Panc1 (cell line): ENCODE measurements around the gene GOLGA8B. TPM values are rescaled to one million over a fixed set of nuclear protein-coding genes. Genes with fewer than 3 reads are reported as not detected.
"Not testable (repeated sequence)": the region's sequence is repeated elsewhere in the genome, so short reads cannot be mapped to it uniquely, and the experiment has no call there.

Experiments
- ATAC-seq: fragments of 200-7000 bp; cut with Tn5 transposase; 2 replicates; pipeline ENCODE4 v1.9.1; 2020; ENCODE audit warnings: mild to moderate bottlenecking, moderate library complexity
- Bru-seq: library from RNA; stranded (reverse); fragments of 400-500 nt; gene quantifications from one replicate; lab custom pipeline; 2021; lab: Mats Ljungman, UMichigan
- BruChase-seq, 2 experiments: library from RNA; stranded (reverse); fragments of 400-500 nt; gene quantifications; one replicate each; lab custom pipeline; 2021; lab: Mats Ljungman, UMichigan
- BruUV-seq: library from RNA; stranded (reverse); fragments of 400-500 nt; replicated peaks from 2 replicates; lab custom pipeline; 2021; lab: Mats Ljungman, UMichigan
- CTCF ChIA-PET: fragments of 300-600 bp; sonication (Branson Sonifier 250); formaldehyde crosslinking; loops from one replicate; lab custom pipeline; 2022; ENCODE audit warnings: antibody characterized with exemption; lab: Charles Lee
- POLR2A ChIA-PET: fragments of 300-600 bp; sonication (Branson Sonifier 250); formaldehyde crosslinking; loops from one replicate; lab custom pipeline; 2022; ENCODE audit warnings: antibody characterized with exemption; lab: Charles Lee
- DNase-seq: peaks from one replicate; pipeline ENCODE4 v3.0.0-alpha.2; 2010; ENCODE audit warnings: low read depth, low spot score
- H3K27ac ChIP-seq: 2 replicates; pipeline ENCODE4 v1.5.1; 2011; ENCODE audit warnings: mild to moderate bottlenecking, low read length, inconsistent platforms
- H3K27me3 ChIP-seq: fragments of 200-500 bp; sonication (Bioruptor generic); 2 replicates; pipeline ENCODE4 v1.6.0; 2014; ENCODE audit warnings: low read length, inconsistent platforms; ENCODE audit not compliant: control insufficient read depth, insufficient read depth
- H3K36me3 ChIP-seq: fragments of 200-500 bp; sonication (Bioruptor generic); 2 replicates; pipeline ENCODE4 v1.5.1; 2014; ENCODE audit warnings: inconsistent platforms, mild to moderate bottlenecking, low read length, moderate library complexity; ENCODE audit not compliant: control insufficient read depth, insufficient read depth
- H3K4me1 ChIP-seq: 2 replicates; pipeline ENCODE4 v1.5.1; 2011; ENCODE audit warnings: inconsistent platforms, mild to moderate bottlenecking, low read length, moderate library complexity; ENCODE audit not compliant: control insufficient read depth, insufficient read depth
- H3K4me3 ChIP-seq, 2 experiments: 2 replicates each; pipeline ENCODE4 v1.5.1; 2011 to 2012; ENCODE audit warnings: low read depth in 2 of 2, low read length in 2 of 2, mild to moderate bottlenecking in 2 of 2, inconsistent platforms in 1 of 2, moderate library complexity in 1 of 2
- H3K9me3 ChIP-seq: fragments of 200-500 bp; sonication (Bioruptor generic); 2 replicates; pipeline ENCODE4 v1.5.1; 2014; ENCODE audit warnings: low read depth, mild to moderate bottlenecking, inconsistent platforms, low read length, moderate library complexity; ENCODE audit not compliant: control insufficient read depth, insufficient read depth
- POLR2AphosphoS5 ChIP-seq: IDR thresholded peaks from 2 replicates; pipeline ENCODE4 v1.6.1; 2012; ENCODE audit warnings: mild to moderate bottlenecking, low read depth, low read length, moderate library complexity
- SIN3A ChIP-seq: IDR thresholded peaks from 2 replicates; pipeline ENCODE4 v1.6.1; 2012; ENCODE audit warnings: low read depth, mild to moderate bottlenecking, low read length, moderate library complexity, borderline replicate concordance; ENCODE audit not compliant: insufficient read depth
- TCF7L2 ChIP-seq: IDR thresholded peaks from 2 replicates; pipeline ENCODE4 v1.6.1; 2011; ENCODE audit warnings: mild to moderate bottlenecking, low read depth, low read length, inconsistent platforms
- in situ Hi-C: cut with HindIII; loops from 2 replicates; pipeline ENCODE4 v1.10.0; 2016; ENCODE audit warnings: low sequenced_read_pairs, low pct_unique_long_range_greater_than_20kb
- intact Hi-C: fragments of 100-400 bp; cut with micrococcal nuclease; formaldehyde crosslinking; loops from one replicate; pipeline ENCODE4 v1.10.0; 2022; ENCODE audit not compliant: unreplicated experiment
- long read RNA-seq: library from polyadenylated mRNA; unstranded; transcript quantifications from one replicate; pipeline ENCODE4 v2.0.0, GENCODE V29; 2021; ENCODE audit not compliant: unreplicated experiment
- polyA plus RNA-seq: library from polyadenylated mRNA; unstranded; fragments of >200 nt; gene quantifications from one replicate; pipeline ENCODE4 v1.2.1, GENCODE V29; 2012; ENCODE audit warnings: missing spikeins; ENCODE audit not compliant: insufficient read length
- total RNA-seq: library from RNA; stranded (reverse); gene quantifications from one replicate; pipeline ENCODE4 v1.2.1, GENCODE V29; 2021; ENCODE audit not compliant: unreplicated experiment
- TF ChIP-seq, protein P1 (sequence below): fragments of 450-650 bp; IDR thresholded peaks from 2 replicates; pipeline ENCODE4 v1.5.1; 2017; ENCODE audit warnings: mild to moderate bottlenecking
- TF ChIP-seq, protein P2 (sequence below), 2 experiments: IDR thresholded peaks; 2 replicates each; pipeline ENCODE4 v1.6.1; 2011 to 2012; ENCODE audit warnings: low read depth in 2 of 2, control low read depth in 1 of 2, low read length in 1 of 2, mild to moderate bottlenecking in 1 of 2, moderate library complexity in 1 of 2; ENCODE audit not compliant: insufficient read depth in 1 of 2

The GOLGA8B gene, protein sequence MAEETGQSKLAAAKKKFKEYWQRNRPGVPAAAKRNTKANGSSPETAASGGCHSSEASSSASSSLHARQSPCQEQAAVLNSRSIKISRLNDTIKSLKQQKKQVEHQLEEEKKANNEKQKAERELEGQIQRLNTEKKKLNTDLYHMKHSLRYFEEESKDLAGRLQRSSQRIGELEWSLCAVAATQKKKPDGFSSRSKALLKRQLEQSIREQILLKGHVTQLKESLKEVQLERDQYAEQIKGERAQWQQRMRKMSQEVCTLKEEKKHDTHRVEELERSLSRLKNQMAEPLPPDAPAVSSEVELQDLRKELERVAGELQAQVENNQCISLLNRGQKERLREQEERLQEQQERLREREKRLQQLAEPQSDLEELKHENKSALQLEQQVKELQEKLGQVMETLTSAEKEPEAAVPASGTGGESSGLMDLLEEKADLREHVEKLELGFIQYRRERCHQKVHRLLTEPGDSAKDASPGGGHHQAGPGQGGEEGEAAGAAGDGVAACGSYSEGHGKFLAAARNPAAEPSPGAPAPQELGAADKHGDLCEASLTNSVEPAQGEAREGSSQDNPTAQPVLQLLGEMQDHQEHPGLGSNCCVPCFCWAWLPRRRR
- total RNA-seq (161 TPM), Bru-seq, nascent RNA (percentile 86 among the genes with signal in this experiment), BruChase-seq, experiment 1, labeled RNA remaining after a 2-hour chase (percentile 92 among the genes with signal in this experiment), BruChase-seq, experiment 2, labeled RNA remaining after a 6-hour chase (percentile 97 among the genes with signal in this experiment)
- polyA plus RNA-seq: 65.8 TPM
- long read RNA-seq, partial matches to known transcripts: 143 of 198 reads
- long read RNA-seq, other reads (novel, unspliced or antisense): 55 of 198 reads

DNA sequence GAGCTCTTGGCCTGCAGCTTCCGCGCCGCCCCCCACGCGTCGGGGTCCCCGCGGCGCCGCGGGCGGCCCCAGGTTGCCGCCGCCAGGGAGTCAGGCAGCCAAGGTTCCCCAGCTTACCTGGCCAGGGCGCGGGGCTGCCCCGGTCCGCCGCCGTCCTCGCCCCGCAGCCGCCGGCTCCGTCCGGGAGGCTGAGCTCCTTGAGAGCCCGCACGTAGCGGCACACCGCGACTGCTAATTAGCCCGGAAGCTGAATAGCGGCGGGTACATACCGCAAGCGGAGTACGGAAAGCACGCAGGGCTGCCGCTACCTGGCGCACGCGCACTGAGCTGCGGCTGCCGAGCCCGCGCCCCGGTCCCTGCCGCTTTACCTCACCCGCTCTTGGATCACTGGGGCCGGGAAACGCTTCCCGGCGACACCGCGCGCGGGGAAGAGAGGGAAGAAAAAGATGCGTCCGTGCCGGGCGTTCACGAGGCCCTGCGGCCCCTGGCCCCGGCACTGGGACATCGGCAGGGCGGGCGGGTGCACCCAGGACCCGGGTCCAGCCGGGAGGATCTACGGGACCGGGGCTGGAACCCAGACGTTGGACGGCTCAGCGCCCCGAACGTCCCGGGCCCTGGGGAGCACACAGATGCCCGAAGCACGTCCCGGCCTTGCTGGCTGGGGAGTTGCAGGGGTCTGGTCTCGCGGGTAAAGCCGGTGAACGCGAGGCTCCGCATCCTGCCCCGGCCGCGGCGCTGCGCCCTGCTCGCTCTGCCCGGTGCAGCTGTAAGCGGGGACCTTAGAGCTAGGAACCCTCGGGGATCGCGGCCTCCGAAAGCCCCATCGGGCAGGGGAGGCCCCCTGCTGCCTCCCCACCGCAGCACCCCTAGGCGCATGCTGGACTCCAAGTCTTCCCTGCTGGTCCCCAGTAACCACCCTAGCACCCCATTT is at the start of gene GOLGA8B:
Gene GOLGA8B, minus strand, starts transcription at position 253 of the 931 bp plus-strand sequence. CDS start 47,739 bp downstream, outside the sequence.
- Histone ChIP-seq H3K4me1 (peaks cover 24% of the 10 kb centered on the region), H3K27me3 (no peaks in the 10 kb centered on the region), H3K27ac (peak within 1 kb of the TSS; percentile 86), H3K4me3 (peak within 1 kb of the TSS; percentile 73 to 89), H3K9me3 (no peaks in the 10 kb centered on the region), H3K36me3 (no peaks in the 10 kb centered on the region)
- DNase-seq (peak; percentile 25), ATAC-seq (peak; percentile 85)
- intact Hi-C loops: no loop called here
- ChIA-PET CTCF (no interaction called here), POLR2A (interaction anchor here (0.6 to 0.7 kb wide), 2 partner anchors 263 to 461 kb away, joined by 5 to 6 read pairs; no protein-coding TSS in a partner anchor)
- no TSS peak for BruUV-seq
- in situ Hi-C loops: no loop called here
- TF ChIP-seq POLR2AphosphoS5 (peak; percentile 45; the same call in 1 of the 2 replicates), SIN3A (no peak)

DNA sequence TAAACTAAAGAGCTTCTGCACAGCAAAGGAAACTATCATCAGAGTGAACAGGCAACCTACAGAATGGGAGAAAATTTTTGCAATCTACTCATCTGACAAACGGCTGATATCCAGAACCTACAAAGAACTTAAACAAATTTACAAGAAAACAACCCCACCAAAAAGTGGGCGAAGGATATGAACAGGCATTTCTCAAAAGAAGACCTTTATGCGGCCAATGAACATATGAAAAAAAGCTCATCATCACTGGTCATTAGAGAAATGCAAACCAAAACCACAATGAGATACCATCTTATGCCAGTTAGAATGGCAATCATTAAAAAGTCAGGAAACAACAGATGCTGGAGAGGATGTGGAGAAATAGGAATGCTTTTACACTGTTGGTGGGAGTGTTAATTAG is 49.7 kb upstream of the GOLGA8B start:
- DNase-seq, BruUV-seq, H3K27me3 ChIP-seq, CTCF ChIA-PET, H3K4me1 ChIP-seq, ATAC-seq, H3K9me3 ChIP-seq, in situ Hi-C loops, POLR2A ChIA-PET, H3K4me3 ChIP-seq, H3K36me3 ChIP-seq, H3K27ac ChIP-seq: not testable (repeated sequence)
- intact Hi-C loops: loop anchor here (10.0 kb wide), 1 partner anchor 62 kb away; no protein-coding TSS in a partner anchor

DNA sequence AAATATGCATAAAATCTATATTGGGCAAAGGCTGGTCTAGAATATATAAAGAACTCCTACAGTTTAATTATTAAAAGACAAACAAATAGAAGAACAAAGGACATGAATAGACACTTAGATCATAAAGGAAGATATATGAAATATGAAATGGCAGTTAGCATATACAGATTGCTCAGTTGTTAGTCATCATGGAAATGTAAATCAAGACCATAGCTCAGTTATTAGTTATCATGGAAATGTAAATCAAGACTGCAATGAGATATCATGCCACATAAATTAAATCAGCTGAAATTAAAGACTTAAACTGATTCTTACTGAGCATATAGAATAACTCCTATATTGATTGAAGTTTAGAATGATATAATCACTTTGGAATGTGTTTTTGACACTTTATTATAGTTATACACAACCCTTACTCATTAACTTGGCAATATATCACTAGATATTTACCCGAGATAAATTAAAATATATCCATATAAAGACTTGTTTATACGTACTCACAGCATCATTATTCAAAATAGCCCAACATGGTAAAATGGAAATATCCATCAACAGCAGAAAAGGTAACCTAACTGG is 45.2 kb upstream of the GOLGA8B start:
- BruUV-seq: no TSS peak
- H3K4me1 ChIP-seq: no peaks in the 10 kb centered on the region
- ChIA-PET CTCF (no interaction called here), POLR2A (no interaction called here)
- no peak overlapping the region; the same call in 1 of the 2 replicates for H3K27ac ChIP-seq
- TF ChIP-seq, protein P1, sequence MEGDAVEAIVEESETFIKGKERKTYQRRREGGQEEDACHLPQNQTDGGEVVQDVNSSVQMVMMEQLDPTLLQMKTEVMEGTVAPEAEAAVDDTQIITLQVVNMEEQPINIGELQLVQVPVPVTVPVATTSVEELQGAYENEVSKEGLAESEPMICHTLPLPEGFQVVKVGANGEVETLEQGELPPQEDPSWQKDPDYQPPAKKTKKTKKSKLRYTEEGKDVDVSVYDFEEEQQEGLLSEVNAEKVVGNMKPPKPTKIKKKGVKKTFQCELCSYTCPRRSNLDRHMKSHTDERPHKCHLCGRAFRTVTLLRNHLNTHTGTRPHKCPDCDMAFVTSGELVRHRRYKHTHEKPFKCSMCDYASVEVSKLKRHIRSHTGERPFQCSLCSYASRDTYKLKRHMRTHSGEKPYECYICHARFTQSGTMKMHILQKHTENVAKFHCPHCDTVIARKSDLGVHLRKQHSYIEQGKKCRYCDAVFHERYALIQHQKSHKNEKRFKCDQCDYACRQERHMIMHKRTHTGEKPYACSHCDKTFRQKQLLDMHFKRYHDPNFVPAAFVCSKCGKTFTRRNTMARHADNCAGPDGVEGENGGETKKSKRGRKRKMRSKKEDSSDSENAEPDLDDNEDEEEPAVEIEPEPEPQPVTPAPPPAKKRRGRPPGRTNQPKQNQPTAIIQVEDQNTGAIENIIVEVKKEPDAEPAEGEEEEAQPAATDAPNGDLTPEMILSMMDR: no peak
- TF ChIP-seq TCF7L2 (no peak), POLR2AphosphoS5 (no peak; the same call in 1 of the 2 replicates), SIN3A (no peak)
- TF ChIP-seq, protein P2, sequence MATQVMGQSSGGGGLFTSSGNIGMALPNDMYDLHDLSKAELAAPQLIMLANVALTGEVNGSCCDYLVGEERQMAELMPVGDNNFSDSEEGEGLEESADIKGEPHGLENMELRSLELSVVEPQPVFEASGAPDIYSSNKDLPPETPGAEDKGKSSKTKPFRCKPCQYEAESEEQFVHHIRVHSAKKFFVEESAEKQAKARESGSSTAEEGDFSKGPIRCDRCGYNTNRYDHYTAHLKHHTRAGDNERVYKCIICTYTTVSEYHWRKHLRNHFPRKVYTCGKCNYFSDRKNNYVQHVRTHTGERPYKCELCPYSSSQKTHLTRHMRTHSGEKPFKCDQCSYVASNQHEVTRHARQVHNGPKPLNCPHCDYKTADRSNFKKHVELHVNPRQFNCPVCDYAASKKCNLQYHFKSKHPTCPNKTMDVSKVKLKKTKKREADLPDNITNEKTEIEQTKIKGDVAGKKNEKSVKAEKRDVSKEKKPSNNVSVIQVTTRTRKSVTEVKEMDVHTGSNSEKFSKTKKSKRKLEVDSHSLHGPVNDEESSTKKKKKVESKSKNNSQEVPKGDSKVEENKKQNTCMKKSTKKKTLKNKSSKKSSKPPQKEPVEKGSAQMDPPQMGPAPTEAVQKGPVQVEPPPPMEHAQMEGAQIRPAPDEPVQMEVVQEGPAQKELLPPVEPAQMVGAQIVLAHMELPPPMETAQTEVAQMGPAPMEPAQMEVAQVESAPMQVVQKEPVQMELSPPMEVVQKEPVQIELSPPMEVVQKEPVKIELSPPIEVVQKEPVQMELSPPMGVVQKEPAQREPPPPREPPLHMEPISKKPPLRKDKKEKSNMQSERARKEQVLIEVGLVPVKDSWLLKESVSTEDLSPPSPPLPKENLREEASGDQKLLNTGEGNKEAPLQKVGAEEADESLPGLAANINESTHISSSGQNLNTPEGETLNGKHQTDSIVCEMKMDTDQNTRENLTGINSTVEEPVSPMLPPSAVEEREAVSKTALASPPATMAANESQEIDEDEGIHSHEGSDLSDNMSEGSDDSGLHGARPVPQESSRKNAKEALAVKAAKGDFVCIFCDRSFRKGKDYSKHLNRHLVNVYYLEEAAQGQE (IDR thresholded peaks at IDR 0.05; ENCODE audit: insufficient read depth in 1 of 2, low read depth in 2 of 2, low read length in 1 of 2): no peak
- no peak overlapping the region for H3K4me3 ChIP-seq
- DNase-seq: no peak
- H3K27me3 ChIP-seq: no peaks in the 10 kb centered on the region
- intact Hi-C loops: no loop called here
- H3K36me3 ChIP-seq: no peaks in the 10 kb centered on the region
- peak; percentile 91 for ATAC-seq
- H3K9me3 ChIP-seq: peaks cover 9% of the 10 kb centered on the region; the same call in 1 of the 2 replicates
- in situ Hi-C loops: no loop called here
